HepG2 (cell line): ENCODE measurements around the gene FAM20C. TPM values are rescaled to one million over a fixed set of nuclear protein-coding genes. Genes with fewer than 3 reads are reported as not detected.

Experiments
- ARNTL ChIP-seq: sonication (generic); formaldehyde crosslinking; IDR thresholded peaks from 2 replicates; pipeline ENCODE4 v1.4.0; 2020; ENCODE audit warnings: mild to moderate bottlenecking, missing genetic modification reagents
- CBX5 ChIP-seq: sonication (generic); formaldehyde crosslinking; IDR thresholded peaks from 2 replicates; pipeline ENCODE4 v1.4.0; 2020; ENCODE audit warnings: missing genetic modification reagents, borderline replicate concordance
- DR1 ChIP-seq: sonication (generic); formaldehyde crosslinking; IDR thresholded peaks from 2 replicates; pipeline ENCODE4 v1.8.0; 2021; ENCODE audit warnings: mild to moderate bottlenecking, missing genetic modification reagents, inconsistent platforms
- EZH2 ChIP-seq: conservative IDR thresholded peaks from 2 replicates; pipeline ENCODE4 v1.6.1; 2012; ENCODE audit warnings: mild to moderate bottlenecking, low read depth, low read length, moderate library complexity
- GATAD1 ChIP-seq: IDR thresholded peaks from 2 replicates; pipeline ENCODE4 v1.6.1; 2016; ENCODE audit warnings: missing genetic modification reagents, missing compliant biosample characterization
- HNF1A ChIP-seq, 2 experiments: sonication (generic) in 1 of 2; formaldehyde crosslinking in 1 of 2; IDR thresholded peaks; 2 replicates each; pipeline versions ENCODE4 v1.4.0 to v1.6.1; 2016 to 2020; ENCODE audit warnings: borderline replicate concordance in 1 of 2, low read depth in 1 of 2, mild to moderate bottlenecking in 1 of 2, missing genetic modification reagents in 1 of 2
- KMT2B ChIP-seq: IDR thresholded peaks from 2 replicates; pipeline ENCODE4 v1.6.1; 2016; ENCODE audit warnings: missing genetic modification reagents, missing compliant biosample characterization
- MEIS1 ChIP-seq: sonication (generic); formaldehyde crosslinking; IDR thresholded peaks from 2 replicates; pipeline ENCODE4 v1.9.0; 2021; ENCODE audit warnings: mild to moderate bottlenecking, missing genetic modification reagents, moderate library complexity, borderline replicate concordance
- MEIS2 ChIP-seq: sonication (generic); formaldehyde crosslinking; IDR thresholded peaks from 2 replicates; pipeline ENCODE4 v1.9.0; 2021; ENCODE audit warnings: mild to moderate bottlenecking, missing genetic modification reagents
- PAXIP1 ChIP-seq: sonication (generic); formaldehyde crosslinking; conservative IDR thresholded peaks from 2 replicates; pipeline ENCODE4 v1.4.0; 2020; ENCODE audit warnings: mild to moderate bottlenecking, missing genetic modification reagents, moderate library complexity
- PHF5A ChIP-seq: IDR thresholded peaks from one replicate; pipeline ENCODE4 v1.6.1; 2018; ENCODE audit warnings: low read depth, missing genetic modification reagents; ENCODE audit not compliant: unreplicated experiment
- TMF1 ChIP-seq: sonication (generic); formaldehyde crosslinking; IDR thresholded peaks from 2 replicates; pipeline ENCODE4 v1.8.1; 2022; ENCODE audit warnings: low read depth, missing genetic modification reagents
- ZBTB7A ChIP-seq: sonication (generic); formaldehyde crosslinking; IDR thresholded peaks from 2 replicates; pipeline ENCODE4 v1.8.0; 2022; ENCODE audit warnings: mild to moderate bottlenecking, missing genetic modification reagents
- ZFP62 ChIP-seq: sonication (generic); formaldehyde crosslinking; IDR thresholded peaks from 2 replicates; pipeline ENCODE4 v1.4.0; 2020; ENCODE audit warnings: missing genetic modification reagents
- ZKSCAN8 ChIP-seq: IDR thresholded peaks from 2 replicates; pipeline ENCODE4 v1.6.1; 2016; ENCODE audit warnings: borderline replicate concordance, missing genetic modification reagents, missing compliant biosample characterization
- ZNF512 ChIP-seq: sonication (generic); formaldehyde crosslinking; IDR thresholded peaks from 2 replicates; pipeline ENCODE4 v1.4.0; 2020; ENCODE audit warnings: mild to moderate bottlenecking, missing genetic modification reagents
- ZNF564 ChIP-seq: sonication (generic); formaldehyde crosslinking; IDR thresholded peaks from 2 replicates; pipeline ENCODE4 v1.8.1; 2023; ENCODE audit warnings: mild to moderate bottlenecking, missing genetic modification reagents
- ZNF576 ChIP-seq: sonication (generic); formaldehyde crosslinking; IDR thresholded peaks from 2 replicates; pipeline ENCODE4 v1.4.0; 2020; ENCODE audit warnings: mild to moderate bottlenecking, missing genetic modification reagents
- polyA plus RNA-seq, 8 experiments: library from polyadenylated mRNA; depleted of rRNA in 3 of 8; stranded (reverse) in 7 of 8; unstranded in 1 of 8; fragments of >200 nt; fragmentation: Illumina TruSeq in 4 of 8; extraction: Trizol in 4 of 8; gene quantifications; 2 replicates each; pipeline versions ENCODE4 v1.2.1 to v1.2.3, GENCODE V29; 2011 to 2016; ENCODE audit warnings: low read depth in 4 of 8, missing spikeins in 1 of 8, mixed read lengths in 1 of 8; ENCODE audit not compliant: insufficient read depth in 1 of 8
- total RNA-seq, 5 experiments: library from RNA; depleted of rRNA; stranded (reverse); fragments of >200 nt; fragmentation: Illumina TruSeq; extraction: Trizol; gene quantifications; 2 replicates each; pipeline ENCODE4 v1.2.3, GENCODE V29; 2016; ENCODE audit warnings: low read depth in 1 of 5

Gene FAM20C
- total and polyA plus RNA-seq, 2 of the 13 experiments (the other 11 are each of a cell fraction or from before 2014, with no cell fraction given), result 11.9 to 19.9 TPM

GRCh38 chr7:234708-235553, 42.6 kb downstream of the FAM20C start (continued):
- TF ChIP-seq PAXIP1 (CRISPR knock-in tag), result peak; percentile 88
- peak; percentile 98 for TF ChIP-seq ZKSCAN8 (CRISPR knock-in tag)
- TF ChIP-seq DR1 (CRISPR knock-in tag), result no peak
- no peak for TF ChIP-seq ZBTB7A
- peak; percentile 31; the same call in 1 of the 2 replicates for TF ChIP-seq KMT2B (CRISPR knock-in tag)
- no peak; the same call in 1 of the 2 replicates for TF ChIP-seq TMF1 (CRISPR knock-in tag)
- 0 out of 2 replicates have a peak, but pooled peaks have one; percentile 13 for TF ChIP-seq GATAD1 (CRISPR knock-in tag)
- TF ChIP-seq ZFP62 (CRISPR knock-in tag), result no peak
- TF ChIP-seq ZNF512, result no peak
- TF ChIP-seq EZH2, result no peak
- peak; percentile 42; the same call in 1 of the 2 replicates for TF ChIP-seq HNF1A (IDR thresholded peaks at IDR 0.05; ENCODE audit: low read depth)
- TF ChIP-seq HNF1A (CRISPR knock-in tag; IDR thresholded peaks at IDR 0.05; ENCODE audit: borderline replicate concordance), result peak; percentile 65; the same call in 1 of the 2 replicates
- TF ChIP-seq CBX5 (CRISPR knock-in tag), result peak; percentile 23; the same call in 1 of the 2 replicates
- peak; percentile 75; the same call in 1 of the 2 replicates for TF ChIP-seq MEIS1 (CRISPR knock-in tag)
- TF ChIP-seq PHF5A (CRISPR knock-in tag), result no peak
- TF ChIP-seq MEIS2 (CRISPR knock-in tag), result peak; percentile 64; the same call in 1 of the 2 replicates
- no peak for TF ChIP-seq ZNF576 (CRISPR knock-in tag)
- peak; percentile 69; the same call in 1 of the 2 replicates for TF ChIP-seq ZNF564
- TF ChIP-seq ARNTL (CRISPR knock-in tag), result peak; percentile 97
